T-cell (primary cell): ENCODE data around the gene BBOX1. TPM values are rescaled to one million over a fixed set of nuclear protein-coding genes. Genes with fewer than 3 reads are reported as not detected.

Experiments used
- ATAC-seq, 4 experiments: fragments of 200-7000 bp in 3 of 4; fragments of 150-1000 bp in 1 of 4; cut with Tn5 transposase; replicated peaks in 1 of 4; 1 replicate in 3 of 4; 2 replicates in 1 of 4; pipeline ENCODE4 v1.10.0; 2021; ENCODE audit warnings: moderate library complexity in 3 of 4, mild to moderate bottlenecking in 2 of 4, moderate number of reproducible peaks in 1 of 4
- CTCF ChIA-PET, 2 donors: fragments of 300-600 bp; sonication (Branson Sonifier 250); formaldehyde crosslinking; loops; one replicate each; lab custom pipeline; 2022; ENCODE audit warnings: antibody characterized with exemption in 2 of 2; lab: Charles Lee
- POLR2A ChIA-PET, 2 donors: fragments of 300-600 bp; sonication (Branson Sonifier 250); formaldehyde crosslinking; loops; one replicate each; lab custom pipeline; 2022; ENCODE audit warnings: antibody characterized with exemption in 2 of 2; lab: Charles Lee
- DNase-seq, 35 experiments: peaks; one replicate each; pipeline versions ENCODE4 v3.0.0 to v3.0.0-alpha.2; 2013 to 2023
- H3K27ac ChIP-seq: one replicate; pipeline ENCODE4 v1.5.1; 2013; ENCODE audit warnings: low read length
- H3K27me3 ChIP-seq, 2 experiments: replicated peaks in 1 of 2; 1 replicate in 1 of 2; 2 replicates in 1 of 2; pipeline versions ENCODE4 v1.6.1 to v1.7.0; 2013; ENCODE audit warnings: low read length in 1 of 2, mixed read lengths in 1 of 2; ENCODE audit not compliant: control insufficient read depth in 2 of 2, insufficient read depth in 2 of 2; ENCODE audit errors: extremely low read depth in 1 of 2
- H3K36me3 ChIP-seq, 2 donors: 1 replicate in 1 of 2; 2 replicates in 1 of 2; pipeline versions ENCODE4 v1.6.1 to v1.7.0; 2013; ENCODE audit warnings: low read length in 1 of 2; ENCODE audit not compliant: control insufficient read depth in 2 of 2, insufficient read depth in 1 of 2; ENCODE audit errors: extremely low read depth in 1 of 2
- H3K4me1 ChIP-seq, 2 experiments: 1 replicate in 1 of 2; 2 replicates in 1 of 2; pipeline versions ENCODE4 v1.6.1 to v1.7.0; 2013; ENCODE audit warnings: low read length in 2 of 2, mixed read lengths in 1 of 2; ENCODE audit not compliant: insufficient read depth in 2 of 2, control insufficient read depth in 1 of 2; ENCODE audit errors: extremely low read depth in 1 of 2
- H3K4me3 ChIP-seq, 2 donors: 1 replicate in 1 of 2; 2 replicates in 1 of 2; pipeline versions ENCODE4 v1.5.1 to v1.7.0; 2013; ENCODE audit warnings: mild to moderate bottlenecking in 2 of 2, low read length in 1 of 2, moderate library complexity in 1 of 2; ENCODE audit not compliant: control insufficient read depth in 1 of 2; ENCODE audit errors: extremely low read depth in 1 of 2
- H3K9me3 ChIP-seq: 2 replicates; pipeline ENCODE4 v1.7.0; 2013
- H3K27ac Mint-ChIP-seq, 2 donors: one replicate each; pipeline ENCODE4 v1.8.0; 2020 to 2021; ENCODE audit warnings: mild to moderate bottlenecking in 2 of 2, mixed read lengths in 2 of 2
- H3K27me3 Mint-ChIP-seq, 2 donors: one replicate each; pipeline ENCODE4 v1.8.0; 2021 to 2022; ENCODE audit warnings: mixed read lengths in 2 of 2
- H3K36me3 Mint-ChIP-seq: one replicate; pipeline ENCODE4 v1.8.0; 2021; ENCODE audit warnings: mixed read lengths
- H3K4me1 Mint-ChIP-seq, 3 donors: one replicate each; pipeline ENCODE4 v1.8.0; 2020 to 2022; ENCODE audit warnings: mixed read lengths in 3 of 3, mild to moderate bottlenecking in 1 of 3
- H3K4me3 Mint-ChIP-seq, 3 donors: one replicate each; pipeline ENCODE4 v1.8.0; 2020 to 2022; ENCODE audit warnings: mild to moderate bottlenecking in 3 of 3, mixed read lengths in 3 of 3, moderate library complexity in 3 of 3
- H3K9me3 Mint-ChIP-seq, 3 donors: one replicate each; pipeline ENCODE4 v1.8.0; 2020 to 2022; ENCODE audit warnings: mixed read lengths in 3 of 3
- WGBS: methylation state at CpG from one replicate; pipeline ENCODE4 v1.1.5; 2013; ENCODE audit warnings: missing lambda C conversion rate; ENCODE audit not compliant: insufficient coverage; 5-methylcytosine and 5-hydroxymethylcytosine counted together
- total RNA-seq, 35 experiments: library from RNA in 6 of 35; stranded (reverse) in 6 of 35; fragments of 120-200 nt in 1 of 35; gene quantifications; one replicate each; pipeline versions ENCODE4 v1.2.1 to v1.2.4 and lab custom pipeline; 2013 to 2026

BBOX1 gene
- total RNA-seq, 5 donors from 2014 or later (not counting 1 experiment from before 2014, with no cell fraction given): not detected

- ATAC-seq: no peak
- no peak for DNase-seq
- H3K9me3 ChIP-seq: no peaks in the 10 kb centered on the region
- POLR2A ChIA-PET: no interaction called here
- no peaks in the 10 kb centered on the region for H3K4me1 ChIP-seq
- Mint-ChIP-seq H3K9me3 (peaks cover 5 to 21% (median 6%) of the 10 kb centered on the region in 3 donors), H3K36me3 (no peaks in the 10 kb centered on the region), H3K27ac (no peak overlapping the region), H3K27me3 (no peaks in the 10 kb centered on the region), H3K4me3 (no peak overlapping the region), H3K4me1 (no peaks in the 10 kb centered on the region)
- H3K4me3 ChIP-seq: no peak overlapping the region
- H3K27ac ChIP-seq: no peak overlapping the region
- H3K27me3 ChIP-seq: no peaks in the 10 kb centered on the region
- WGBS: 49% methylated on average over 3 of the region's 3 CpGs
- CTCF ChIA-PET: no interaction called here
- no peaks in the 10 kb centered on the region for H3K36me3 ChIP-seq
These were observed 18.8 kb downstream of the BBOX1 start for GRCh38 chr11:27059431-27059830.

- H3K27me3 Mint-ChIP-seq: no peaks in the 10 kb centered on the region
- peaks cover 6 to 22% (median 8%) of the 10 kb centered on the region in 3 donors for H3K9me3 Mint-ChIP-seq
- H3K36me3 Mint-ChIP-seq: no peaks in the 10 kb centered on the region
- CTCF ChIA-PET: no interaction called here
- Histone ChIP-seq H3K4me3 (no peak overlapping the region), H3K27me3 (no peaks in the 10 kb centered on the region), H3K4me1 (no peaks in the 10 kb centered on the region), H3K27ac (no peak overlapping the region), H3K9me3 (no peaks in the 10 kb centered on the region), H3K36me3 (no peaks in the 10 kb centered on the region)
- no peak for ATAC-seq
- no peak overlapping the region for H3K27ac Mint-ChIP-seq
- WGBS: no CpG with 5 or more reads among the region's 3 CpGs
- H3K4me3 Mint-ChIP-seq: no peak overlapping the region
- DNase-seq: no peak
- no peaks in the 10 kb centered on the region for H3K4me1 Mint-ChIP-seq
- POLR2A ChIA-PET: no interaction called here
These were observed 20.3 kb downstream of the BBOX1 start for GRCh38 chr11:27060816-27061460.

GRCh38 chr11:27061461-27061821 lies 20.8 kb downstream of the BBOX1 start:
- Mint-ChIP-seq H3K27ac (no peak overlapping the region), H3K27me3 (no peaks in the 10 kb centered on the region), H3K9me3 (peaks cover 6 to 22% (median 8%) of the 10 kb centered on the region in 3 donors), H3K4me3 (no peak overlapping the region), H3K4me1 (no peaks in the 10 kb centered on the region), H3K36me3 (no peaks in the 10 kb centered on the region)
- no CpG with 5 or more reads among the region's 2 CpGs for WGBS
- no peaks in the 10 kb centered on the region for H3K4me1 ChIP-seq
- ATAC-seq: no peak
- H3K27ac ChIP-seq: no peak overlapping the region
- H3K9me3 ChIP-seq: no peaks in the 10 kb centered on the region
- ChIA-PET CTCF (no interaction called here), POLR2A (no interaction called here)
- H3K4me3 ChIP-seq: no peak overlapping the region
- DNase-seq: no peak
- H3K36me3 ChIP-seq: no peaks in the 10 kb centered on the region
- H3K27me3 ChIP-seq: no peaks in the 10 kb centered on the region

- Mint-ChIP-seq H3K27ac (no peak overlapping the region), H3K36me3 (no peaks in the 10 kb centered on the region), H3K4me1 (no peaks in the 10 kb centered on the region), H3K27me3 (no peaks in the 10 kb centered on the region), H3K9me3 (peaks cover 3 to 9% (median 7%) of the 10 kb centered on the region in 3 donors), H3K4me3 (no peak overlapping the region)
- POLR2A ChIA-PET: no interaction called here
- WGBS: no CpG with 5 or more reads among the region's 2 CpGs
- ATAC-seq: no peak
- CTCF ChIA-PET: interaction anchor here in 1 of 2 donors (0.7 kb wide), 1 partner anchor 51 kb away, joined by 3 read pairs; no protein-coding TSS in a partner anchor
- H3K4me3 ChIP-seq: no peak overlapping the region
- H3K27me3 ChIP-seq: no peaks in the 10 kb centered on the region
- DNase-seq: no peak
- no peaks in the 10 kb centered on the region for H3K4me1 ChIP-seq
- no peaks in the 10 kb centered on the region for H3K9me3 ChIP-seq
- no peaks in the 10 kb centered on the region for H3K36me3 ChIP-seq
- no peak overlapping the region for H3K27ac ChIP-seq
These were observed 23.5 kb downstream of the BBOX1 start for GRCh38 chr11:27064086-27064485.

DNA sequence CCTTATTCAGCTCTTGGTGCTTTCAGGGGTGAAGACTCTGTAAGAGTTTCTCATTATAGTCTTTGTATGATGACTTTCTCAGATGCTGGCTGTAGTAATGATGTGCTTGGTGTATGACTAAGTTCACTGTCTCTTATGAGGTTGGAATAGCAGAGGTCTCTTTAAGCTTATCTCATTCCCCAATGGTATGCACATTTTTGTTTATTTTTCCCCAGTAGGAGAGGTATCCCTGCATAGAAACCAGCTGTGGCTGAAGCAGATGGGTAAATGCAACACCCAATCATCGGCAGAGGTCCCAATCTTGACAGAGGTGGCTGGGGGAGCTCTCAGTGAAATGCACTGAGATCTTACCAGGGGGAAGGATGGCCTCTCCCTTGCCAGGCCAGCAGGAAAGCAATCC lies 34.6 kb downstream of the BBOX1 start:
- Histone ChIP-seq H3K36me3 (no peaks in the 10 kb centered on the region), H3K4me3 (no peak overlapping the region), H3K27me3 (no peaks in the 10 kb centered on the region), H3K27ac (no peak overlapping the region), H3K9me3 (peaks cover 2% of the 10 kb centered on the region), H3K4me1 (no peaks in the 10 kb centered on the region)
- CTCF ChIA-PET: no interaction called here
- no peak overlapping the region for H3K4me3 Mint-ChIP-seq
- peaks cover 5 to 20% (median 5%) of the 10 kb centered on the region in 3 donors for H3K9me3 Mint-ChIP-seq
- no peaks in the 10 kb centered on the region for H3K27me3 Mint-ChIP-seq
- WGBS: no CpG with 5 or more reads among the region's 1 CpG
- no peaks in the 10 kb centered on the region for H3K4me1 Mint-ChIP-seq
- DNase-seq: no peak
- no peaks in the 10 kb centered on the region for H3K36me3 Mint-ChIP-seq
- ATAC-seq: no peak
- POLR2A ChIA-PET: no interaction called here
- H3K27ac Mint-ChIP-seq: no peak overlapping the region

DNA sequence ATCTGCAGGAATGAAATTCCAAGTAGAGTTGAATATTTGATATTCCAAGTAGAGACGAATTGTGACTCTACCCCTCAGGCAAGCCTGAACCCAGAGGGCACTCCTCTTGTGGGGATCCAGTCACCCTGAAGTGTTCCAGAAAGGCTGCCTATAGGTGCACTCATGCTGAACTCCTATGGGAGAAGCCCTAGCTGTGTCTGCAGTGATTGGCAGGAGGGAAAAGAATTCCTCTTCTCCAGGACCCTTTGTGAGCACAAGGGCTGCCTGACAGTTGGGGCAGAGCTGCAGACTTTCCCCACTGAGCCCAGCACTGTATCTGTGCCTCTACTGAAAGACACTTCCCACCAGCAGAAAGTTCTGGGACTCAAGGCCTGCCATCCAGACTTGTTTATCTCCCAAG lies 35.0 kb downstream of the BBOX1 start:
- no peak overlapping the region for H3K27ac ChIP-seq
- no peak overlapping the region for H3K4me3 Mint-ChIP-seq
- no peaks in the 10 kb centered on the region for H3K27me3 ChIP-seq
- H3K27me3 Mint-ChIP-seq: no peaks in the 10 kb centered on the region
- no peak for ATAC-seq
- H3K4me1 ChIP-seq: no peaks in the 10 kb centered on the region
- H3K36me3 Mint-ChIP-seq: no peaks in the 10 kb centered on the region
- ChIA-PET POLR2A (no interaction called here), CTCF (no interaction called here)
- no peaks in the 10 kb centered on the region for H3K36me3 ChIP-seq
- peaks cover 2 to 17% (median 5%) of the 10 kb centered on the region in 3 donors for H3K9me3 Mint-ChIP-seq
- no peak for DNase-seq
- no CpG with 5 or more reads among the region's 1 CpG for WGBS
- H3K4me1 Mint-ChIP-seq: no peaks in the 10 kb centered on the region
- H3K9me3 ChIP-seq: peaks cover 2% of the 10 kb centered on the region
- H3K4me3 ChIP-seq: no peak overlapping the region
- H3K27ac Mint-ChIP-seq: no peak overlapping the region
